SH-SY5Y (cell line): ENCODE results near the gene MORC1.

Experiments used
- GATA2 ChIP-seq: IDR thresholded peaks from 2 replicates; pipeline ENCODE4 v1.6.1; 2011; ENCODE audit warnings: mild to moderate bottlenecking, low read depth, low read length
- GATA3 ChIP-seq: IDR thresholded peaks from 2 replicates; pipeline ENCODE4 v1.6.1; 2011; ENCODE audit warnings: low read depth, mild to moderate bottlenecking, low read length, moderate library complexity

Gene MORC1

GRCh38 chr3:109127553-109127952 lies 9.6 kb upstream of the MORC1 start:
- TF ChIP-seq GATA2 (no peak), GATA3 (no peak)

- TF ChIP-seq GATA2: no peak
- no peak for TF ChIP-seq GATA3
Measured at GRCh38 chr3:109125902-109126301, 8.0 kb upstream of the MORC1 start.

- TF ChIP-seq GATA3: no peak
Measured at GRCh38 chr3:109122690-109123089, 4.8 kb upstream of the MORC1 start.

- TF ChIP-seq GATA2 (no peak), GATA3 (no peak)
Measured at GRCh38 chr3:109118584-109118983, 650 bp upstream of the MORC1 start.

GRCh38 chr3:109116031-109116430 lies 1.9 kb downstream of the MORC1 start:
- TF ChIP-seq GATA2 (no peak), GATA3 (no peak)

GRCh38 chr3:109115451-109115850 lies 2.5 kb downstream of the MORC1 start:
- no peak for TF ChIP-seq GATA3
- TF ChIP-seq GATA2: no peak

- TF ChIP-seq GATA3 (no peak), GATA2 (0 out of 2 replicates have a peak, but pooled peaks have one; percentile 24)
Measured at GRCh38 chr3:109114746-109115145, 3.2 kb downstream of the MORC1 start.

GRCh38 chr3:109112946-109113760 lies 4.8 kb downstream of the MORC1 start:
- TF ChIP-seq GATA2 (no peak), GATA3 (no peak)

- TF ChIP-seq GATA2: no peak
- no peak for TF ChIP-seq GATA3
Measured at GRCh38 chr3:109109574-109109973, 8.4 kb downstream of the MORC1 start.

GRCh38 chr3:109098079-109098644 lies 19.8 kb downstream of the MORC1 start:
- TF ChIP-seq GATA2 (no peak), GATA3 (no peak)

GRCh38 chr3:109095166-109095565 lies 22.8 kb downstream of the MORC1 start:
- no peak for TF ChIP-seq GATA2
- no peak for TF ChIP-seq GATA3

- TF ChIP-seq GATA3 (no peak), GATA2 (no peak)
Measured at GRCh38 chr3:109093561-109093960, 24.4 kb downstream of the MORC1 start.

GRCh38 chr3:109091846-109092245 lies 26.1 kb downstream of the MORC1 start:
- TF ChIP-seq GATA2 (no peak), GATA3 (no peak)

GRCh38 chr3:109089265-109089664 lies 28.7 kb downstream of the MORC1 start:
- TF ChIP-seq GATA3 (no peak), GATA2 (no peak)
